ENCODE data around the gene SEMA3E.
"Not testable (repeated sequence)": the region's sequence is repeated elsewhere in the genome, so short reads cannot be mapped to it uniquely, and the experiment has no call there.

SEMA3E gene

DNA sequence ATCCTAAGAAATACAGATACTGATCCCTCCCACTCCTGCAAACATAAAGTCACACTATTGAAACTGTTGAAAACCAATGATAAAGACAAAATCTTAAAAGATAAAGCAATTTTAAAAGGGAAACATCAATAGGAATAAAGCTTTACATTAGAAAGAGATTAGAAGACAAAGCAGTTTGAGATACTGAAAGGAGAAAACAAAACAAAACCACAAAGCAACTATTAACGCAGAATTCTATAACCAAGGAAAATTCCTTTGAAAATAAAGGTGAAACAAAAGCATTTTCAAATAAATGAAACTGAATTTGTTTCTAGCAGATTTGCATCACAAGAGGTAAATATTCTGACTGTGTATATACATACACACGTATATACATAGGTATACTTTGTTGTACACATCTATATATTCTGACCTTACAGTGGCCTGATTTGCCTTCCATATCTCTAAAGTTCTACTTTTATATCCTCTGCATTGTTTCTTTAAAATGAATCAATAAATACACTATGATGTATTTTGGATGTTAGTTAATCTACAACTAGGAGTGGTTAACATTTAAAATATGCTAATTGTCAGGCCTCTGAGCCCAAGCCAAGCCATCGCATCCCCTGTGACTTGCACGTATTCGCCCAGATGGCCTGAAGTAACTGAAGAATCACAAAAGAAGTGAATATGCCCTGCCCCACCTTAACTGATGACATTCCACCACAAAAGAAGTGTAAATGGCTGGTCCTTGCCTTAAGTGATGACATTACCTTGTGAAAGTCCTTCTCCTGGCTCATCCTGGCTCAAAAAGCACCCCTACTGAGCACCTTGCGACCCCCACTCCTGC lies 189.6 kb downstream of the SEMA3E start:
- not testable (repeated sequence) for H2BK5ac ChIP-seq (ENCODE audit: low read depth, low read length, poor library complexity); H3K79me1 ChIP-seq (ENCODE audit: low read length); H2AK5ac ChIP-seq (ENCODE audit: low read length); H2AFZ ChIP-seq (ENCODE audit: insufficient read depth, low read length, poor library complexity); H3K79me2 ChIP-seq (ENCODE audit: control insufficient read depth, insufficient read depth, low read length, poor library complexity); H3K9me3 ChIP-seq (ENCODE audit: insufficient read depth, low read depth, low read length); H3K23ac ChIP-seq (ENCODE audit: low read length); H3K4ac ChIP-seq (ENCODE audit: low read depth, low read length); H3K36me3 ChIP-seq (ENCODE audit: control insufficient read depth in 1 of 2, insufficient read depth in 2 of 2, low read length in 2 of 2); H3K18ac ChIP-seq (ENCODE audit: low read length); H3K27ac ChIP-seq (ENCODE audit: low read depth, low read length); H3K4me2 ChIP-seq (ENCODE audit: low read length); H3K4me3 ChIP-seq (ENCODE audit: low read depth, low read length); H3K4me1 ChIP-seq (ENCODE audit: control insufficient read depth in 1 of 2, insufficient read depth in 2 of 2, low read length in 2 of 2); H4K8ac ChIP-seq (ENCODE audit: low read depth, low read length); H3K9ac ChIP-seq (ENCODE audit: low read length); H3K27me3 ChIP-seq (ENCODE audit: insufficient read depth, low read length); H2BK12ac ChIP-seq (ENCODE audit: low read length); H2BK120ac ChIP-seq (ENCODE audit: insufficient read depth, low read length, poor library complexity); H4K91ac ChIP-seq (ENCODE audit: low read depth, low read length); H4K12ac ChIP-seq (ENCODE audit: low read depth, low read length); H3K14ac ChIP-seq (ENCODE audit: low read length); DNase-seq
- WGBS (ENCODE audit: extremely low coverage, insufficient coverage, insufficient read length), result no CpG with 5 or more reads among the region's 6 CpGs

DNA sequence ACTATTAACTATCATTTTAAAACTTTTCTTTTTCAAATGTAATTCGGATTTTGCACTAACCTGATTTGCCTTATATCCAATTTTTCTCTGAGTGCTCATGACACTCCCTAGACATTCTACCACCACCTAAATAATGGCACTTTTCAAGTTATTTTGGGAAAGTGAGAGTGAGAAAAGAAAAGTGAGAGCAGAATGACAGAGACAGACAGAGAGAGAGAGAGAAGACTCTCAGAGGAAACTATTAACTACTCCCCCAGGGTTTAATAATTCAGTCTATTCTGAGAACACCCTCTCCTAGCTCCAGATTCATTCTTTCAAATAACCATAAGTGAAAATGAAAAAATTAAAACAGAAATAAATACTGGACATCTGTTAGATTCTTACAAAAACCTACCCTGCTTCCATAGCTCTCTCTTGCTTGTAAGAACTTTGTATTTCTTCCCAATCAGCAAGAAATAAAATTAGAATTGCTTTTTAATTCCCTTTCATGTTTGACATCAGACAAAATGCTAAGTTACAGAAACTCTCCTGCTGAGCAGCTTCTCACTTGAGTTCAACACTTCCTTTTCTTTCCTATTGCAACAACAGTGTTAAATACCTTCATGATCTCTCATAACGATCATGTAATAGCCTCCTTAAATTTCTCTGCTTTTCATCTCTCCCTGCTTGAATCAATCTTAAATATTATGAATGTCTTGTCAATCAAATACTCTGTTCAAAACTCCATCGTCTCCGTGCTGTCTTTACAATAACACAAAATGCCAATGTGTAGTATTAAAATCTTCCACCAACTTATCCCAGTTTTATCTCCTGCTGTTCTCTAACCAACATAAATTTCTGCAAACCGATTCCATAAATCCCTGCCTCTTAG lies 191.7 kb downstream of the SEMA3E start:
- Histone ChIP-seq H3K4me2 (ENCODE audit: low read length) (no peak overlapping the region), H3K4me1 (ENCODE audit: control insufficient read depth in 1 of 2, insufficient read depth in 2 of 2, low read length in 2 of 2) (no peaks in the 10 kb centered on the region), H3K27ac (ENCODE audit: low read depth, low read length) (no peak overlapping the region), H3K4ac (ENCODE audit: low read depth, low read length) (no peak overlapping the region), H2BK5ac (ENCODE audit: low read depth, low read length, poor library complexity) (no peak overlapping the region), H3K9me3 (ENCODE audit: insufficient read depth, low read depth, low read length) (no peaks in the 10 kb centered on the region), H2BK120ac (ENCODE audit: insufficient read depth, low read length, poor library complexity) (no peak overlapping the region), H3K14ac (ENCODE audit: low read length) (no peak overlapping the region), H4K12ac (ENCODE audit: low read depth, low read length) (no peak overlapping the region), H2AFZ (ENCODE audit: insufficient read depth, low read length, poor library complexity) (no peak overlapping the region), H3K36me3 (ENCODE audit: control insufficient read depth in 1 of 2, insufficient read depth in 2 of 2, low read length in 2 of 2) (no peaks in the 10 kb centered on the region), H3K79me1 (ENCODE audit: low read length) (no peaks in the 10 kb centered on the region), H2BK12ac (ENCODE audit: low read length) (no peak overlapping the region), H3K4me3 (ENCODE audit: low read depth, low read length) (no peak overlapping the region), H3K79me2 (ENCODE audit: control insufficient read depth, insufficient read depth, low read length, poor library complexity) (no peaks in the 10 kb centered on the region), H3K27me3 (ENCODE audit: insufficient read depth, low read length) (no peaks in the 10 kb centered on the region), H3K9ac (ENCODE audit: low read length) (no peak overlapping the region), H3K18ac (ENCODE audit: low read length) (no peak overlapping the region), H3K23ac (ENCODE audit: low read length) (no peak overlapping the region), H2AK5ac (ENCODE audit: low read length) (no peak overlapping the region), H4K91ac (ENCODE audit: low read depth, low read length) (no peak overlapping the region), H4K8ac (ENCODE audit: low read depth, low read length) (no peak overlapping the region)
- DNase-seq, result no peak
- WGBS (ENCODE audit: extremely low coverage, insufficient coverage, insufficient read length), result no CpG with 5 or more reads among the region's 5 CpGs

DNA sequence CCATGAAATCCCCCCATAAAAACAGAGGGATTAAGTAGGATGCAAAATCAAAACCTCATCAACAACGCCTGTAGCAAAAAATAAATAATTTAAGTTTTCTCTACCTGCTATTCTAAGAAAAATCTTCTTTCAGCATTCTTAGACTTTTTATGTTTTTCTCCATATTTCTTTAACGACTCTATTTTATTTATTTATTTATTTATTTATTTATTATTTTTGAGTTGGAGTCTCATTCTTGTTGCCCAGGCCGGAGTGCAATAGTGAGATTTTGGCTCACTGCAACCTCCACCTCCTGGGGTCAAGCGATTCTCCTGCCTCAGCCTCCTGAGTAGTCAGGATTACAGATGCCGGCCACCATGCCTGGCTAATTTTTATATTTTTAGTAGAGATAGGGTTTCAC lies 192.5 kb downstream of the SEMA3E start:
- no peak overlapping the region for H3K4me3 ChIP-seq (ENCODE audit: low read depth, low read length)
- no peak overlapping the region for H2BK5ac ChIP-seq (ENCODE audit: low read depth, low read length, poor library complexity)
- no peaks in the 10 kb centered on the region for H3K9me3 ChIP-seq (ENCODE audit: insufficient read depth, low read depth, low read length)
- H4K91ac ChIP-seq (ENCODE audit: low read depth, low read length), result no peak overlapping the region
- no peak overlapping the region for H2BK120ac ChIP-seq (ENCODE audit: insufficient read depth, low read length, poor library complexity)
- no peak overlapping the region for H3K4me2 ChIP-seq (ENCODE audit: low read length)
- no peaks in the 10 kb centered on the region for H3K79me2 ChIP-seq (ENCODE audit: control insufficient read depth, insufficient read depth, low read length, poor library complexity)
- H3K4ac ChIP-seq (ENCODE audit: low read depth, low read length), result no peak overlapping the region
- no peaks in the 10 kb centered on the region for H3K4me1 ChIP-seq (ENCODE audit: control insufficient read depth in 1 of 2, insufficient read depth in 2 of 2, low read length in 2 of 2)
- no peak overlapping the region for H3K23ac ChIP-seq (ENCODE audit: low read length)
- WGBS (ENCODE audit: extremely low coverage, insufficient coverage, insufficient read length), result no CpG with 5 or more reads among the region's 5 CpGs
- no peak overlapping the region for H2BK12ac ChIP-seq (ENCODE audit: low read length)
- H3K9ac ChIP-seq (ENCODE audit: low read length), result no peak overlapping the region
- H3K14ac ChIP-seq (ENCODE audit: low read length), result no peak overlapping the region
- no peak overlapping the region for H4K8ac ChIP-seq (ENCODE audit: low read depth, low read length)
- no peaks in the 10 kb centered on the region for H3K36me3 ChIP-seq (ENCODE audit: control insufficient read depth in 1 of 2, insufficient read depth in 2 of 2, low read length in 2 of 2)
- no peak overlapping the region for H3K27ac ChIP-seq (ENCODE audit: low read depth, low read length)
- no peaks in the 10 kb centered on the region for H3K27me3 ChIP-seq (ENCODE audit: insufficient read depth, low read length)
- H2AFZ ChIP-seq (ENCODE audit: insufficient read depth, low read length, poor library complexity), result no peak overlapping the region
- DNase-seq, result no peak
- no peak overlapping the region for H3K18ac ChIP-seq (ENCODE audit: low read length)
- H2AK5ac ChIP-seq (ENCODE audit: low read length), result no peak overlapping the region
- H3K79me1 ChIP-seq (ENCODE audit: low read length), result no peaks in the 10 kb centered on the region
- no peak overlapping the region for H4K12ac ChIP-seq (ENCODE audit: low read depth, low read length)

DNA sequence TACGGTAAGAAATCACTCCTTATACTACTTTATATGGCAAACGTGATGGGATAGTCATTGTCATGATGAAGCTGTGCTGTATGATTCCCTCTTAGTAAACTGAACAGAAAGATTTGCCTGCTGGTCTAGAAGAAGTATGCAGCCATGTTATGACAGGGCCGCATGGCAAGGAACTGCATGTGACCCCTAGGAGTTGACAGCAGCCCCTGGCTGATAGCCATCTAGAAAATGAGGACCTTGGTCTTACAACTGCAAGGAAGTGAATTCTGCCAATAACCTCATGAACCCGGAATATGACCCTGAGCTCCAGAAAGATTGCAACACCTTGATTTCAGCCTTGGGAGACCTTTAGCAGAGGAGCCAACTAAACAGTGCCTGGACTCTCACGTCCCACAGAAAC lies 193.3 kb downstream of the SEMA3E start:
- H3K23ac ChIP-seq (ENCODE audit: low read length), result no peak overlapping the region
- H3K79me2 ChIP-seq (ENCODE audit: control insufficient read depth, insufficient read depth, low read length, poor library complexity), result no peaks in the 10 kb centered on the region
- no peaks in the 10 kb centered on the region for H3K79me1 ChIP-seq (ENCODE audit: low read length)
- DNase-seq, result no peak
- H3K9ac ChIP-seq (ENCODE audit: low read length), result no peak overlapping the region
- H2BK12ac ChIP-seq (ENCODE audit: low read length), result no peak overlapping the region
- H3K27ac ChIP-seq (ENCODE audit: low read depth, low read length), result no peak overlapping the region
- no peaks in the 10 kb centered on the region for H3K27me3 ChIP-seq (ENCODE audit: insufficient read depth, low read length)
- H3K4ac ChIP-seq (ENCODE audit: low read depth, low read length), result no peak overlapping the region
- H4K8ac ChIP-seq (ENCODE audit: low read depth, low read length), result no peak overlapping the region
- no peak overlapping the region for H3K4me3 ChIP-seq (ENCODE audit: low read depth, low read length)
- no peak overlapping the region for H4K12ac ChIP-seq (ENCODE audit: low read depth, low read length)
- H3K4me2 ChIP-seq (ENCODE audit: low read length), result no peak overlapping the region
- no CpG with 5 or more reads among the region's 5 CpGs for WGBS (ENCODE audit: extremely low coverage, insufficient coverage, insufficient read length)
- no peak overlapping the region for H2AK5ac ChIP-seq (ENCODE audit: low read length)
- no peak overlapping the region for H4K91ac ChIP-seq (ENCODE audit: low read depth, low read length)
- no peaks in the 10 kb centered on the region for H3K4me1 ChIP-seq (ENCODE audit: control insufficient read depth in 1 of 2, insufficient read depth in 2 of 2, low read length in 2 of 2)
- H2BK5ac ChIP-seq (ENCODE audit: low read depth, low read length, poor library complexity), result no peak overlapping the region
- no peak overlapping the region for H3K14ac ChIP-seq (ENCODE audit: low read length)
- no peak overlapping the region for H3K18ac ChIP-seq (ENCODE audit: low read length)
- H3K36me3 ChIP-seq (ENCODE audit: control insufficient read depth in 1 of 2, insufficient read depth in 2 of 2, low read length in 2 of 2), result no peaks in the 10 kb centered on the region
- no peak overlapping the region for H2BK120ac ChIP-seq (ENCODE audit: insufficient read depth, low read length, poor library complexity)
- no peak overlapping the region for H2AFZ ChIP-seq (ENCODE audit: insufficient read depth, low read length, poor library complexity)
- no peaks in the 10 kb centered on the region for H3K9me3 ChIP-seq (ENCODE audit: insufficient read depth, low read depth, low read length)

Measured in trophoblast cell (in vitro differentiated cells and primary cell).